Measurements from ENCODE around the gene TMC3.
"Not testable (repeated sequence)": the region's sequence is repeated elsewhere in the genome, so short reads cannot be mapped to it uniquely, and the experiment has no call there.

TMC3 gene

GRCh38 chr15:81384891-81385720 lies 11.1 kb upstream of the TMC3 start:
- no peak for DNase-seq (ENCODE audit: low read depth in 2 of 3, low spot score in 1 of 3)

- no peak for DNase-seq (ENCODE audit: low read depth in 2 of 3, low spot score in 1 of 3)
These were observed 7.7 kb upstream of the TMC3 start for GRCh38 chr15:81381720-81382119.

- DNase-seq (ENCODE audit: low read depth in 2 of 3, low spot score in 1 of 3): no peak
These were observed 6.7 kb upstream of the TMC3 start for GRCh38 chr15:81380668-81381067.

GRCh38 chr15:81380203-81380602 lies 6.2 kb upstream of the TMC3 start:
- DNase-seq (ENCODE audit: low read depth in 2 of 3, low spot score in 1 of 3): no peak

GRCh38 chr15:81379269-81379668 lies 5.3 kb upstream of the TMC3 start:
- no peak for DNase-seq (ENCODE audit: low read depth in 2 of 3, low spot score in 1 of 3)

GRCh38 chr15:81378443-81378842 lies 4.4 kb upstream of the TMC3 start:
- DNase-seq (ENCODE audit: low read depth in 2 of 3, low spot score in 1 of 3): no peak

GRCh38 chr15:81377871-81378270 lies 3.9 kb upstream of the TMC3 start:
- no peak for DNase-seq (ENCODE audit: low read depth in 2 of 3, low spot score in 1 of 3)

GRCh38 chr15:81376231-81376630 lies 2.2 kb upstream of the TMC3 start:
- DNase-seq (ENCODE audit: low read depth in 2 of 3, low spot score in 1 of 3): no peak

- DNase-seq (ENCODE audit: low read depth in 2 of 3, low spot score in 1 of 3): no peak
These were observed 1.4 kb upstream of the TMC3 start for GRCh38 chr15:81375461-81375860.

GRCh38 chr15:81373176-81373575 lies 837 bp downstream of the TMC3 start:
- DNase-seq (ENCODE audit: low read depth in 2 of 3, low spot score in 1 of 3): no peak

GRCh38 chr15:81372575-81372974 lies 1.4 kb downstream of the TMC3 start:
- DNase-seq (ENCODE audit: low read depth in 2 of 3, low spot score in 1 of 3): no peak

- DNase-seq (ENCODE audit: low read depth in 2 of 3, low spot score in 1 of 3): no peak
These were observed 10.1 kb downstream of the TMC3 start for GRCh38 chr15:81363718-81364500.

- DNase-seq (ENCODE audit: low read depth in 2 of 3, low spot score in 1 of 3): no peak
These were observed 10.7 kb downstream of the TMC3 start for GRCh38 chr15:81363276-81363675.

- no peak for DNase-seq (ENCODE audit: low read depth in 2 of 3, low spot score in 1 of 3)
These were observed 11.2 kb downstream of the TMC3 start for GRCh38 chr15:81362790-81363189.

- DNase-seq (ENCODE audit: low read depth in 2 of 3, low spot score in 1 of 3): no peak
These were observed 12.1 kb downstream of the TMC3 start for GRCh38 chr15:81361891-81362290.

- DNase-seq (ENCODE audit: low read depth in 2 of 3, low spot score in 1 of 3): no peak
These were observed 13.5 kb downstream of the TMC3 start for GRCh38 chr15:81360491-81360890.

- no peak for DNase-seq (ENCODE audit: low read depth in 2 of 3, low spot score in 1 of 3)
These were observed 15.8 kb downstream of the TMC3 start for GRCh38 chr15:81358248-81358647.

GRCh38 chr15:81357180-81357686 lies 16.8 kb downstream of the TMC3 start:
- no peak for DNase-seq (ENCODE audit: low read depth in 2 of 3, low spot score in 1 of 3)

- DNase-seq (ENCODE audit: low read depth in 2 of 3, low spot score in 1 of 3): no peak
These were observed 17.8 kb downstream of the TMC3 start for GRCh38 chr15:81356252-81356651.

- no peak for DNase-seq (ENCODE audit: low read depth in 2 of 3, low spot score in 1 of 3)
These were observed 22.4 kb downstream of the TMC3 start for GRCh38 chr15:81351651-81352050.

GRCh38 chr15:81349271-81349670 lies 24.7 kb downstream of the TMC3 start:
- DNase-seq (ENCODE audit: low read depth in 2 of 3, low spot score in 1 of 3): no peak

GRCh38 chr15:81348691-81349090 lies 25.3 kb downstream of the TMC3 start:
- not testable (repeated sequence) for DNase-seq (ENCODE audit: low read depth in 2 of 3, low spot score in 1 of 3)

Measured in stimulated activated CD4-positive, alpha-beta T cell treated with anti-CD3 and anti-CD28 coated beads, Interleukin-12 subunit alpha, Interleukin-12 subunit beta, amount 100 ng/mL, for 48 hours (primary cell).